Duodenal mucosa (tissue), 2 donors: ENCODE results near the gene B3GALT4.
A peak's percentile ranks its signal among the peaks of the same experiment; 100 is the strongest.

Source experiments
- H3K27ac ChIP-seq: one replicate; pipeline ENCODE4 v1.7.0; 2013; ENCODE audit warnings: low read depth, low read length
- H3K27me3 ChIP-seq, 2 donors: one replicate each; pipeline ENCODE4 v1.7.0; 2013; ENCODE audit warnings: low read length in 2 of 2, control low read depth in 1 of 2; ENCODE audit not compliant: insufficient read depth in 2 of 2, control insufficient read depth in 1 of 2
- H3K36me3 ChIP-seq, 2 donors: one replicate each; pipeline ENCODE4 v1.7.0; 2013; ENCODE audit warnings: low read length in 2 of 2, control low read depth in 1 of 2; ENCODE audit not compliant: insufficient read depth in 2 of 2, control insufficient read depth in 1 of 2
- H3K4me1 ChIP-seq, 2 donors: one replicate each; pipeline ENCODE4 v1.7.0; 2013; ENCODE audit warnings: low read length in 2 of 2, control low read depth in 1 of 2; ENCODE audit not compliant: insufficient read depth in 2 of 2, control insufficient read depth in 1 of 2
- H3K4me3 ChIP-seq, 2 donors: one replicate each; pipeline ENCODE4 v1.7.0; 2013; ENCODE audit warnings: low read length in 2 of 2, low read depth in 1 of 2
- H3K9ac ChIP-seq, 2 donors: one replicate each; pipeline ENCODE4 v1.7.0; 2013; ENCODE audit warnings: low read length in 2 of 2, low read depth in 1 of 2
- H3K9me3 ChIP-seq, 2 donors: one replicate each; pipeline ENCODE4 v1.7.0; 2013; ENCODE audit warnings: low read length in 2 of 2, control low read depth in 1 of 2; ENCODE audit not compliant: control insufficient read depth in 1 of 2

B3GALT4 gene, protein sequence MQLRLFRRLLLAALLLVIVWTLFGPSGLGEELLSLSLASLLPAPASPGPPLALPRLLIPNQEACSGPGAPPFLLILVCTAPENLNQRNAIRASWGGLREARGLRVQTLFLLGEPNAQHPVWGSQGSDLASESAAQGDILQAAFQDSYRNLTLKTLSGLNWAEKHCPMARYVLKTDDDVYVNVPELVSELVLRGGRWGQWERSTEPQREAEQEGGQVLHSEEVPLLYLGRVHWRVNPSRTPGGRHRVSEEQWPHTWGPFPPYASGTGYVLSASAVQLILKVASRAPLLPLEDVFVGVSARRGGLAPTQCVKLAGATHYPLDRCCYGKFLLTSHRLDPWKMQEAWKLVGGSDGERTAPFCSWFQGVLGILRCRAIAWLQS

DNA sequence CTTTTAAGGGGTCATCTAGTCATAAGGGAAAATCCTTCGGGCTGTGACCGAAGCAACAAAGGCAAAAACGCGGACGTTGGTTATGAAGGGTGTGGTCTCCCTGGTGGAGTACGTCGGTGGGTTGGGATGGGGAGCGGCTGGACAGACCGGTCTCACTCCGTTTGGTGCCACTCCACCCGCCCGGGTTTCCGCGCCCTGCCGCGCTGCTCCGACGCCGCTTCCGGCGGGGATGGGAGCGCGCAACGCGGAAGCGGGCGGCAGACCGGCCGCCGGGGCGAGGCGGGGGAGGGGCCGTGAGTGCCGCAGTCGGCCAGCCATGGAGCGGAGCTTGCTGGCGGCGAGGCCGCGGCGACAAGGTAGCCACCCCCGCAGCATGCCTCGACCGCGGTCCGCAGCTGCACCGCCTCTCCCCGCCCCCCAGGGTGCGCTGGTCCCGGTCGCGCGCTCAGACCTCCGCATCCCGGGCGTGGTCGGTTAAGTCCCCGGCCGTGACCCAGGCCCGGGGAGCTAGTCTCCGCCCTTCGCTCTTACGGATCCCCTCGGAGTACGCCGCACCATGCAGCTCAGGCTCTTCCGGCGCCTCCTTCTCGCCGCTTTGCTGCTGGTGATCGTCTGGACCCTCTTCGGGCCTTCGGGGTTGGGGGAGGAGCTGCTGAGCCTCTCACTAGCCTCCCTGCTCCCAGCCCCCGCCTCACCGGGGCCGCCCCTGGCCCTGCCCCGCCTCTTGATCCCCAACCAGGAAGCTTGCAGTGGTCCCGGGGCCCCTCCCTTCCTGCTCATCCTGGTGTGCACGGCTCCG is at the start of gene B3GALT4:
B3GALT4 (plus strand) TSS at position 260 of the 799 bp plus-strand sequence; CDS start at position 557, 297 bp downstream.
- peak within 1 kb of the TSS; percentile 80 to 85 for H3K4me3 ChIP-seq
- H3K9me3 ChIP-seq, result no peaks in the 10 kb centered on the region
- no peaks in the 10 kb centered on the region for H3K27me3 ChIP-seq
- H3K27ac ChIP-seq, result peak within 1 kb of the TSS; percentile 85
- peaks cover 36 to 58% of the 10 kb centered on the region in 2 donors for H3K36me3 ChIP-seq
- H3K9ac ChIP-seq, result peak within 1 kb of the TSS; percentile 75 to 86
- peaks cover 45 to 57% of the 10 kb centered on the region in 2 donors for H3K4me1 ChIP-seq

DNA sequence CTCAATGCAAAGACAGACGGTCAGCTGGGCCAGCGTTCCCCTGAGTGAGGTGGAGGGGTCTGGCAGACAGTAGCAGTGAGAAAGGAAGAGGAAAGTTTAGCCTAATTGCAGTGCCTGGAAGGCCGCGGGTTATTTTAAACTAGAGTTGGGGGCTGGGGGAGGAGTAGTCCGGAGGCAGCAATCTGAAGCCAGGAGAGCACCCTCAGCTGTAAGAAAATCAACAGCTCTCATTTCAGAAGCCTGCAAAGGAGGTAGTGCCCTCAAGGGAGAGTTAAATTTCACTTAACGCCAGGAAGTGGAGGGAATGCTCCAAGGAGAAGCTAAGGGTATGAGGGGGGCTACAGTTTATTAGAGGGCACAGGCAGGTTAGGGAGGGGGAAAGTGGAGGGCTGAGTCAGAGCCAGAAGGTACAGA is 41.7 kb upstream of the B3GALT4 start:
- Histone ChIP-seq H3K9me3 (no peaks in the 10 kb centered on the region), H3K9ac (no peak overlapping the region), H3K27me3 (peaks cover 19 to 20% of the 10 kb centered on the region in 2 donors), H3K4me3 (no peak overlapping the region), H3K27ac (no peak overlapping the region), H3K36me3 (no peaks in the 10 kb centered on the region), H3K4me1 (no peaks in the 10 kb centered on the region)

DNA sequence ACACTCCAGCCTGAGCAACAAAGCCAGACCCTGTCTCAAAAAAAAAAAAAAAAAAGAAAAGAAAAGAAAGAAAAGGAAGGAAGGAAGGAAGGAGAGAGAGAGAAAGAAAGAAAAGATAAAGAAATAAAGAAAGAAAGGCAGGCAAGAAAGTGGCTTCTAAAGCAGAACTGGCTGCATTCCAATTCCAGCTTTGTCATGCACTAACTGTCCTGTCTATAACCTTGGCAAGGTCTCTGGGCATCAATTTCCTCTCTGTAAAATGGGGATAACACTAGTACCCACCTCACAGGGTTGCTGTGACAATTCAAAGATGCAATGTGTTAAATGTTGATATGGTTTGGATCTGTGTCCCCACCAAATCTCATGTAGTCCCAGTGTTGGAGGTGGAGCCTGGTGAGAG is 40.6 kb upstream of the B3GALT4 start:
- peaks cover 18 to 25% of the 10 kb centered on the region in 2 donors for H3K27me3 ChIP-seq
- no peak overlapping the region for H3K27ac ChIP-seq
- H3K4me1 ChIP-seq, result no peaks in the 10 kb centered on the region
- H3K4me3 ChIP-seq, result no peak overlapping the region
- no peaks in the 10 kb centered on the region for H3K9me3 ChIP-seq
- H3K36me3 ChIP-seq, result no peaks in the 10 kb centered on the region
- H3K9ac ChIP-seq, result no peak overlapping the region

DNA sequence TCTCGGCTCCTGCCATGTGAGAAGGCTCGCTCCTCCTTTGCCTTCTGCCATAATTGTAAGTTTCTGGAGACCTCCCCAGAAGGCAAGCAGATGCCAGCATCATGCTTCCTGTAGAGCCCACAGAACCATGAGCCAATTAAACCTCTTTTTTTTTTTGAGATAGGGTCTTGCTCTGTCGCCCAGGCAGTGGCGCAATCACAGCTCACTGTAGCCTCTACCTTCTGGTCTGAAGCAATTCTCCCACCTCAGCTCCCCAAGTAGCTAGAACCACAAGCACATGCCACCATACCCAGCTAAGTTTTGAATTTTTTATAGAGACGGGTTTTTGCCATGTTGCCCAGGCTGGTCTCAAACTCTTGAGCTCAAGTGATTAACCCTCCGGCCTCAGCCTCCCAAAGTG is 40.1 kb upstream of the B3GALT4 start:
- Histone ChIP-seq H3K36me3 (no peaks in the 10 kb centered on the region), H3K9me3 (no peaks in the 10 kb centered on the region), H3K4me3 (no peak overlapping the region), H3K4me1 (no peaks in the 10 kb centered on the region), H3K27me3 (peaks cover 16 to 25% of the 10 kb centered on the region in 2 donors), H3K9ac (no peak overlapping the region), H3K27ac (no peak overlapping the region)

DNA sequence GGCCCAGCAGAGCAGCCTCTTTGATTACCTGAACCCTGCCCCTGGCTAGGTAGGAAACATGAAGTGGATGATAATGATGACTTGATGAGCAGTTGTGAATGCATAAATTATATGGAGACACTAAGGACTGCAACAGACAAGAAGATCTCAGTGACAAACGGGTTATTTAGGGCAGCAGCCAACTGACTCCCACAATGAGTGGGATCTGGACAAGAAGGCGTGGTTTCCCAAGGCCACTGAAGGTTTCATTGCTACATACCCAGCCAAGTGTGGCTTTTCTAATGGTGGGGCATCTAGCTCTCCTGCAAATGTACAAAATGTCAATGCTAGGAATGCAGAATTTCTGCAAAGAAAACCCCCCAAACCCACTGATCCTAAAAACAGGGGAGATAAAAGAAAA is 39.2 kb upstream of the B3GALT4 start:
- H3K9ac ChIP-seq, result no peak overlapping the region
- H3K27me3 ChIP-seq, result peaks cover 16 to 25% of the 10 kb centered on the region in 2 donors
- no peaks in the 10 kb centered on the region for H3K4me1 ChIP-seq
- H3K27ac ChIP-seq, result no peak overlapping the region
- no peaks in the 10 kb centered on the region for H3K9me3 ChIP-seq
- no peak overlapping the region for H3K4me3 ChIP-seq
- H3K36me3 ChIP-seq, result no peaks in the 10 kb centered on the region

DNA sequence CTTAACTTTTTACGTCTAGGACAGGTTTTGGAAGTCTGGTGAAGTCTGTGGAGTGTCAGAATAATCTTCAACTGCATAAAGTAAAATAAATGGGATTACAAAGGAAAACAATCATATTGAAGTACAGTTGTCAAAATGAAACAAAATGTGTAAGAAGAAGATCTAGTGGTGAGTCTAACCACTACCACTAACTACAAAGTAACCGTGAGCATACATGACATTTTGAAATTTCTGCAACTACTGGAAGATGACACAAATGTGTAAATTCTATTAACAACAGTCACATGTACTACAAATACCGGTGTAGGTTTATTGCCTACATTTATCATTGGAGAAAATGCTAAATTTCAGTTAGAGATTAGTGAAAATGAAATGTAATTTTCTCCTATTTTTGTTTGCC is 35.0 kb upstream of the B3GALT4 start:
- Histone ChIP-seq H3K4me3 (no peak overlapping the region), H3K9me3 (no peaks in the 10 kb centered on the region), H3K27me3 (peaks cover 9 to 16% of the 10 kb centered on the region in 2 donors), H3K9ac (no peak overlapping the region), H3K36me3 (no peaks in the 10 kb centered on the region), H3K27ac (no peak overlapping the region), H3K4me1 (no peaks in the 10 kb centered on the region)

DNA sequence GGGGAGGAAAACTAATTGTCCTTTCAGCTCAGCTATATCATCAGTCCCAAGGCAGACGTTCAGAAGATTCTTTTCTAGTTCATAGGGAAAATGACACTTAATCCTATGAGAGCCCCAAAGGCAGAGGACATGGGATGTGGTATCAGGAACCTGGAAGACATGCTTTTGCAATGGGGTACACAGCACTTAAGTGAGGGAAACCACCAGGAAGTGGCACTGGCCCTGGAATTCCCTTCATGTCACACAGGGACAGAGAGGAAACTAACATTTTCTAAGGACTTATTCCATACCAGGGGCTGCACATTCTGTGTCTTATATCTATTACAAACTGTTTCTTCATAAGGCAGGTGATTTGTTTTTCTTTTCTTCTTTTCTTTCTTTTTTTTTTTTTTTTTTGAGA is 33.4 kb upstream of the B3GALT4 start:
- Histone ChIP-seq H3K4me1 (peaks cover 6 to 7% of the 10 kb centered on the region in 2 donors), H3K36me3 (no peaks in the 10 kb centered on the region), H3K9me3 (no peaks in the 10 kb centered on the region), H3K4me3 (no peak overlapping the region), H3K27me3 (peaks cover 9 to 16% of the 10 kb centered on the region in 2 donors), H3K9ac (no peak overlapping the region), H3K27ac (no peak overlapping the region)

DNA sequence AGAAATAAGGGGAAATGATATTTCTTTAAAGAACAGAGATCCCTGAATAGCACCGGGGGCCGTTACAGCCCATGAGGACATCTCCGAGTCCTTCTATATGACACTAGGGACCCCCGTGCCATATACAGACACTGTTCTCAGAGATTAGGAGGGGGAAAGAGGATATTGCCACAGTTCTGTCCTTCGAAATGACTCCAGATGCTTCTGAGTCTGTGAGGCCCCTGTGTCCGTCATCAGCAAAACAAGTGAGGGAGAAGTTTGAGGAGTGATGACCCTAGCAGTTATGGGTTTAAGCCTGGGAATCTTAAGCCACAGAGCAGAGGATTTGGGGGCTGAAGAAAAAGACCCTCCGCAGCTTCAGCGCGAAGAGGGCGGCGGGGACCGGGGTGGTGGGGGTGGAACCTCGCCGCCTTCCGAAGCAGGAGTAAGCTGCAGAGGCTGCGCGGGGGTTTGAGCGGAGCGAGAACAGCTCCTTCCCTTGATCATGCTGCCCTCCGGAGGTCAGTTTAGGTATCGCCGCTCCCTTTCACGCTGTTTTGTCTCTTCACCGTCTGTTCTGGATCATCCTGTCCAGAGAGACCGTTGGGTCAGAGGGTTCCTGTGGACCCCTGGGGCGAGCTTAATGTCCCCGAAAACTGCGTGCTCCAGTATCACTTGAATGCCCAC is 28.8 kb upstream of the B3GALT4 start:
- H3K36me3 ChIP-seq, result peaks cover 0 to 11% of the 10 kb centered on the region in 2 donors
- H3K4me1 ChIP-seq, result peaks cover 25 to 26% of the 10 kb centered on the region in 2 donors
- peaks cover 0 to 3% of the 10 kb centered on the region in 2 donors for H3K9me3 ChIP-seq
- H3K27me3 ChIP-seq, result peaks cover 0 to 4% of the 10 kb centered on the region in 2 donors
- peak overlapping the region; percentile 69 to 92 for H3K9ac ChIP-seq
- H3K4me3 ChIP-seq, result peak overlapping the region; percentile 93 to 95
- H3K27ac ChIP-seq, result peak overlapping the region; percentile 68

DNA sequence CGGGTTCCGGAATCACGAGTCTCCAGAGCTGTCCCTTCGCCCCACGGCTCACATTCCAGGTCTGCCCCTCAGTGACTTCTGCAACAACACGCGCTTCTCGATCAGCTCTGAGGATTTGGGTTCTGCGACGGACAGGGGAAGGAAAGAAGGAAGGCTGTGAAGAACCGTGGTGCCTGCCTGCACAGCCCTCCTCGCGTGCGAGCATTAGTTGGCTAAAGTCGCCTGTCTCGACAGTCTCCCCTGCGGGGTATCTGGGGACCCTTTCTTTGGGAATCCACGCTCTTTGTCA is 28.3 kb upstream of the B3GALT4 start:
- Histone ChIP-seq H3K27me3 (peaks cover 0 to 4% of the 10 kb centered on the region in 2 donors), H3K9ac (peak overlapping the region; percentile 69 to 92), H3K4me3 (peak overlapping the region; percentile 93 to 95)

More for the DNA sequence above, 28.3 kb upstream of the B3GALT4 start:
- peaks cover 0 to 3% of the 10 kb centered on the region in 2 donors for H3K9me3 ChIP-seq
- H3K36me3 ChIP-seq, result peaks cover 0 to 11% of the 10 kb centered on the region in 2 donors
- peak overlapping the region; percentile 68 for H3K27ac ChIP-seq
- peaks cover 25 to 26% of the 10 kb centered on the region in 2 donors for H3K4me1 ChIP-seq
